A673 (cell line): ENCODE data around the gene KRI1.

Source experiments
- CTCF ChIP-seq: fragments of 300-800, 200-600 bp; sonication (generic); conservative IDR thresholded peaks from 2 replicates; pipeline ENCODE4 v1.5.1; 2017; ENCODE audit warnings: low read depth, mild to moderate bottlenecking, antibody characterized with exemption, low read length, moderate library complexity, mixed read lengths
- EZH2 ChIP-seq: fragments of 200-600 bp; sonication (generic); IDR thresholded peaks from 2 replicates; pipeline ENCODE4 v1.6.1; 2017; ENCODE audit warnings: borderline replicate concordance, low read depth, mild to moderate bottlenecking, mixed read lengths, antibody characterized with exemption, low read length; ENCODE audit not compliant: poor library complexity, severe bottlenecking

- no peak for TF ChIP-seq CTCF
- no peak for TF ChIP-seq EZH2
These were observed 37.5 kb upstream of the KRI1 start for GRCh38 chr19:10603084-10603872.
